KMS-11 (cell line): ENCODE results near the gene MAGOH.
"Not testable (repeated sequence)": the region's sequence is repeated elsewhere in the genome, so short reads cannot be mapped to it uniquely, and the experiment has no call there.

Experiments
- H2AFZ ChIP-seq: fragments of 200-600 bp; sonication (generic); 2 replicates; pipeline ENCODE4 v1.6.1; 2016; ENCODE audit warnings: antibody characterized with exemption, mixed run types, low read depth
- H3K27ac ChIP-seq: fragments of 200-600 bp; sonication (generic); 2 replicates; pipeline ENCODE4 v1.6.1; 2016; ENCODE audit warnings: mild to moderate bottlenecking, mixed run types
- H3K27me3 ChIP-seq: fragments of 200-600 bp; sonication (generic); 2 replicates; pipeline ENCODE4 v1.6.1; 2017; ENCODE audit warnings: mild to moderate bottlenecking, low read depth, mixed run types, moderate library complexity; ENCODE audit not compliant: insufficient read depth
- H3K36me3 ChIP-seq: fragments of 200-600 bp; sonication (generic); 2 replicates; pipeline ENCODE4 v1.6.1; 2017; ENCODE audit warnings: mild to moderate bottlenecking, mixed run types; ENCODE audit not compliant: insufficient read depth
- H3K4me1 ChIP-seq: fragments of 200-600 bp; sonication (generic); 2 replicates; pipeline ENCODE4 v1.6.1; 2016; ENCODE audit warnings: mild to moderate bottlenecking, low read depth, mixed run types; ENCODE audit not compliant: poor library complexity, severe bottlenecking
- H3K4me2 ChIP-seq: fragments of 200-600 bp; sonication (generic); 2 replicates; pipeline ENCODE4 v1.7.0; 2016; ENCODE audit warnings: mild to moderate bottlenecking, mixed run types
- H3K4me3 ChIP-seq: fragments of 200-600 bp; sonication (generic); IDR thresholded peaks from 2 replicates; pipeline ENCODE4 v1.6.1; 2017; ENCODE audit warnings: low read depth, low read length, mixed read lengths; ENCODE audit not compliant: insufficient read depth
- H3K79me2 ChIP-seq: fragments of 200-600 bp; sonication (generic); 2 replicates; pipeline ENCODE4 v1.6.1; 2016; ENCODE audit warnings: low read depth, mixed run types; ENCODE audit not compliant: insufficient read depth
- H3K9ac ChIP-seq: fragments of 200-600 bp; sonication (generic); 2 replicates; pipeline ENCODE4 v1.6.1; 2016; ENCODE audit warnings: mild to moderate bottlenecking, mixed run types
- H4K20me1 ChIP-seq: fragments of 200-600 bp; sonication (generic); 2 replicates; pipeline ENCODE4 v1.6.1; 2016; ENCODE audit warnings: mild to moderate bottlenecking, mixed run types; ENCODE audit not compliant: insufficient read depth
- CTCF ChIP-seq: fragments of 200-600 bp; sonication (generic); conservative IDR thresholded peaks from 2 replicates; pipeline ENCODE4 v1.6.1; 2017; ENCODE audit warnings: low read depth, mild to moderate bottlenecking, antibody characterized with exemption, low read length, moderate library complexity, mixed read lengths

The MAGOH gene

GRCh38 chr1:53284224-53285020 lies 46.1 kb upstream of the MAGOH start:
- peaks cover 20% of the 10 kb centered on the region; the same call in 1 of the 2 replicates for H3K36me3 ChIP-seq
- no peaks in the 10 kb centered on the region for H3K4me1 ChIP-seq
- TF ChIP-seq CTCF = no peak
- no peak overlapping the region for H3K9ac ChIP-seq
- no peaks in the 10 kb centered on the region for H3K79me2 ChIP-seq
- no peak overlapping the region for H2AFZ ChIP-seq
- no peaks in the 10 kb centered on the region for H4K20me1 ChIP-seq
- H3K27ac ChIP-seq = peak overlapping the region; percentile 1; the same call in 1 of the 2 replicates
- no peaks in the 10 kb centered on the region for H3K27me3 ChIP-seq
- no peak overlapping the region for H3K4me2 ChIP-seq
- H3K4me3 ChIP-seq = no peak overlapping the region

GRCh38 chr1:53283156-53283555 lies 44.8 kb upstream of the MAGOH start:
- not testable (repeated sequence) for H3K27me3 ChIP-seq, H3K27ac ChIP-seq, H3K79me2 ChIP-seq, H3K4me1 ChIP-seq, H4K20me1 ChIP-seq, H2AFZ ChIP-seq, H3K9ac ChIP-seq, H3K4me3 ChIP-seq, H3K4me2 ChIP-seq
- H3K36me3 ChIP-seq = peaks cover 18% of the 10 kb centered on the region; the same call in 1 of the 2 replicates

GRCh38 chr1:53281133-53281532 lies 42.8 kb upstream of the MAGOH start:
- H3K4me2 ChIP-seq = no peak overlapping the region
- no peaks in the 10 kb centered on the region for H3K4me1 ChIP-seq
- no peak overlapping the region for H3K9ac ChIP-seq
- no peaks in the 10 kb centered on the region for H3K79me2 ChIP-seq
- TF ChIP-seq CTCF = no peak
- H3K27ac ChIP-seq = no peak overlapping the region
- no peaks in the 10 kb centered on the region for H4K20me1 ChIP-seq
- peaks cover 18% of the 10 kb centered on the region; the same call in 1 of the 2 replicates for H3K36me3 ChIP-seq
- no peaks in the 10 kb centered on the region for H3K27me3 ChIP-seq
- no peak overlapping the region for H3K4me3 ChIP-seq
- no peak overlapping the region for H2AFZ ChIP-seq

GRCh38 chr1:53280496-53280895 lies 42.2 kb upstream of the MAGOH start:
- Histone ChIP-seq H3K27me3 (no peaks in the 10 kb centered on the region), H3K79me2 (no peaks in the 10 kb centered on the region), H3K4me1 (no peaks in the 10 kb centered on the region), H3K27ac (no peak overlapping the region), H3K4me2 (no peak overlapping the region), H3K36me3 (peaks cover 12% of the 10 kb centered on the region; the same call in 1 of the 2 replicates), H3K4me3 (no peak overlapping the region), H4K20me1 (no peaks in the 10 kb centered on the region), H3K9ac (no peak overlapping the region), H2AFZ (no peak overlapping the region)
- TF ChIP-seq CTCF = no peak
